ENCODE measurements around the gene MORN3.
"Not testable (repeated sequence)": the region's sequence is repeated elsewhere in the genome, so short reads cannot be mapped to it uniquely, and the experiment has no call there.

Gene MORN3, protein sequence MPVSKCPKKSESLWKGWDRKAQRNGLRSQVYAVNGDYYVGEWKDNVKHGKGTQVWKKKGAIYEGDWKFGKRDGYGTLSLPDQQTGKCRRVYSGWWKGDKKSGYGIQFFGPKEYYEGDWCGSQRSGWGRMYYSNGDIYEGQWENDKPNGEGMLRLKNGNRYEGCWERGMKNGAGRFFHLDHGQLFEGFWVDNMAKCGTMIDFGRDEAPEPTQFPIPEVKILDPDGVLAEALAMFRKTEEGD

GRCh38 chr12:121669521-121669900 lies at the start of gene MORN3:
MORN3 (minus strand) TSS chr12:121669654; CDS start chr12:121669483, 171 bp downstream.
- DNase-seq, result no peak

GRCh38 chr12:121718653-121719239 lies 49.3 kb upstream of the MORN3 start:
- no peak for DNase-seq

DNA sequence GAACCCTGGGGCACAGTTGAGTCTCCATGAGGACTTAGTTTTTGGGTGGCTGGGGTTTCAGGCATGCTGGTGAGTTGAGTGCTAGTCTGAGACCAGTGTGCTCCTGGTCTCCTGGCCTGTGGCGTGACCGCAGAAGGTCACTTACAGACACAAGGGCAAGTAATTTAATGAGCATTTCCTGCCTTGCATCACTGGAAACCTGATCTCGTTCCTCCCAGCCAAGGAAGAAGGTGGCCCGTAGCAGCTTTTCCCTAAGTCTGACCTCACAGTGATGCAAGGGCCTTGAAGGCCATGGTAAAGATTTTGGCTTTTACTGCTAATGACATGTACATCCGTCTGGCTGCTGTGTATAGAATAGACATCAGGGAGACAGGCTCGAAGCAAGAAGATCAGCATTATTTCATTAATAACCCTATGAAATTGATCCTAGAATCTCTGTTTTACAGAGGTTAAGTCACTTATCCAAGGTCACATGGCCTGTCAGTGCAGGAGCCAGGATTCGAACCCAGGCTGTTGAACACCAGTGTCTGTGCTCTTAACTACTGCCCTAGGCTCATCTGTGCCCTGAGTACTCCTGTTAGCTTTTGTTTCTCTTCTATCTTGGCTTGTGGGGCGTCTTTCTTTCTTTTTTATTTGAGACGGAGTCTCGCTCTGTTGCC lies 47.7 kb upstream of the MORN3 start:
- peak; percentile 92 for DNase-seq

- no peak for DNase-seq
Measured at GRCh38 chr12:121715862-121716435, 46.5 kb upstream of the MORN3 start.

DNA sequence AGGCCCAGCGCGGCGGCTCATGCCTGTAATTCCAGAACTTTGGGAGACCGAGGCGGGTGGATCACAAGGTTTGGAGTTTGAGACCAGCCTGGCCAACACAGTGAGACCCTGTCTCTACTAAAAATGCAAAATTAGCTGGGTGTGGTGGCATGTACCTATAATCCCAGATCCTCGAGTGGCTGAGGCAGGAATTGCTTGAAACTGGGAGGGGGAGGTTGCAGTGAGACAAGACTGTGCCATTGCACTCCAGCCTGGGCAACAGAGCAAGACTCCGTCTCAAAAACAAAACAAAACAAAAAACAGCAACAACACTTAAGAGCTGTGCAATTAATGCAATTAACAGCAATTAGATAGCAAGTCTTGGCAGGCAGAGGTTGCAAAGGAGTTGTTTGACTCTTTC lies 45.6 kb upstream of the MORN3 start:
- not testable (repeated sequence) for DNase-seq

DNA sequence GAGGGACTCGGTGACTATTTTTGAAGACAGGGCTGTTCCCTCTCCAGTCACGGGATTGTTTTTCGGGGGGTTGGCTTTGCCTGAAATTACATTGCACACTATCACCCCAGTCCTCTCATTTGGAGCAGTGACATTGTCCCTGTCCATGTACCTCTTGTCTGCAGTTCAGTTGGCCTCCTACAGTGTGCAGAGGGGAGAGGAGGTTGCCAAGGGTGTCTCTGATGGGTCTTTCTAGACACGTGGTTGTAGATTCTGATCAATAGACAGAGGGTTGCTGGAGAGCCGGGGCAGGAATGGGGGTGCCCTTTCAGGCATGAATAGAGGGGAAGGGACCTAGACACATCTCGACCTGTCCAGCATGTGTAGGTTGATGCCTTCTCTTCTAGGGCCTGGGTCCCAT lies 44.3 kb upstream of the MORN3 start:
- no peak for DNase-seq

GRCh38 chr12:121713257-121713777 lies 43.9 kb upstream of the MORN3 start:
- DNase-seq, result no peak

DNA sequence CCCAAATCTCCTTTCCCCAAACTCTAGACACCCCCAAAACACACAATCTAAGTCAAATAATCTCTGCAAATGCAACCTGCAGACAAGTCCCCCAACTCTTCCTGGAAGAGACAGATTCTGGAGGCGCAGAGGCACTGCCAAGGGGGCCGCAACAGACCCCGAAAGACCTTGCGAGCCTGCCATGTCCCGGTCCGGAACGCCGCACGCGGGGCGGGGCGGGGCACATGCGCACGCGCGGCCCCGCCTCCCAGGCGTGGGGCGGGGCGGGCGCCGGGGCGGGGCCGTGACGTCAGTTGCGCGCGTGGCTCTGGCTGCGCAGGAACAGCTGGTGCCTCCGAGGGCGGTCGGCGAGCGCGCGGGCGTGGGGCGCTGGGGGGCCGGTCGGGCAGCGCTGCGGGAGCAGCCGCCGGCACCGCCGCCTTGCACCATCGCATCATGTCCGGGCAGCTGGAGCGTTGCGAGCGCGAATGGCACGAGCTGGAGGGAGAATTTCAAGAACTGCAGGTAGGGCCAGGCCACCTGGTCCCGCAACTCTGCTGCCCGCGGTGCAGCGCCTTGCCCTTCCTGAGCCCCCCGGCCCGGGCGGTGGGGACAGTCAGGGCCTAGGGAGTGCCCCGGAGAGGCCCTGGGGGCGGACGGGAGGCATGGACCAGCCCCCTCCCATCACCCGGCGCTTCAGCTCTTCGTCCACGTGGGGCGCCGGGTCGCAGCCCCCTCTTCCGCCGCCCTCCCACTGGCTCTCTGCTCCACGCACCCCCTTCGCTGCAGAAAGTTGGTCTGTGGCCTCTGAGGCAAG lies 43.2 kb upstream of the MORN3 start, which contains the start of gene TMEM120B:
Gene TMEM120B (plus strand): TSS at position 292 of the 796 bp plus-strand sequence. CDS start 144 bp downstream, at position 436.
- peak; percentile 21 for DNase-seq

DNA sequence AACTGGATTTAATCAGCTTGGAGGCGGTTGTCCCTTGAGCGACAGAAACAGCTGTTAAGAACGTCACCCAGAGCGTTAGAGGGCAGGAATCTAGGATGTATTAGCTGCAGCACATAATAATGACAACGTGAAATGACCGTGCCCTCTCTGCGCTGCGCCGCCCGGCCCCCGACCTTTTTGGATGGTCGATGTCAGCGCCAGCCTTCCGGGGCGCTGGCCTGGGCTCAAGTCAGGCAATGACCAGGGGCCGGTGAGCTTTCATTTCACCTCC lies 42.7 kb upstream of the MORN3 start:
- DNase-seq, result no peak

- no peak for DNase-seq
Measured at GRCh38 chr12:121711361-121712189, 42.1 kb upstream of the MORN3 start.

GRCh38 chr12:121709478-121709961 lies 40.1 kb upstream of the MORN3 start:
- no peak for DNase-seq

DNA sequence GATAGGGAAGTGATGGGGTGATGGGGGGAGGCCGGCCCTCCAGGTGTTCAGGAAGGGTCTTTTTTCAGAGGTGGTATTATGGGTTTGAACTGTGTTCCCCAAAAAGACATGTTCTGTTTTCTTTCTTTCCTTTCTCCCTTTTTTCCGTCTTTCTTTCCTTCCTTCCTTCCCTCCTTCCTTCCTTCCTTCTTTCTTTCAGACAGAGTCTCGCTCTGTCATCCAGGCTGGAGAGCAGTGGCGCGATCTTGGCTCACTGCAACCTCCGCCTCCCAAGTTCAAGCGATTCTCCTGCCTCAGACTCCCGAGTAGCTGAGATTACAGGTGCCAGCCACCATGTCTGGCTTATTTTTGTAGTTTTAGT lies 39.6 kb upstream of the MORN3 start:
- not testable (repeated sequence) for DNase-seq

GRCh38 chr12:121708313-121709063 lies 39.0 kb upstream of the MORN3 start:
- no peak for DNase-seq

GRCh38 chr12:121705514-121705913 lies 36.1 kb upstream of the MORN3 start:
- no peak for DNase-seq

- DNase-seq, result no peak
Measured at GRCh38 chr12:121702944-121703343, 33.5 kb upstream of the MORN3 start.

GRCh38 chr12:121701667-121702277 lies 32.3 kb upstream of the MORN3 start:
- no peak for DNase-seq

- DNase-seq, result not testable (repeated sequence)
Measured at GRCh38 chr12:121697861-121698260, 28.4 kb upstream of the MORN3 start.

- no peak for DNase-seq
Measured at GRCh38 chr12:121697093-121697698, 27.7 kb upstream of the MORN3 start.

- DNase-seq, result no peak
Measured at GRCh38 chr12:121693155-121693687, 23.8 kb upstream of the MORN3 start.

GRCh38 chr12:121692744-121693143 lies 23.3 kb upstream of the MORN3 start:
- not testable (repeated sequence) for DNase-seq

Data from GF-D8 (cell line).